ENCODE data around the gene ADARB2. TPM values are rescaled to one million over a fixed set of nuclear protein-coding genes. Genes with fewer than 3 reads are reported as not detected.
A peak's percentile ranks its signal among the peaks of the same experiment; 100 is the strongest.

The ADARB2 gene
- total and polyA plus RNA-seq, 3 donors from 2014 or later, result 8.5 to 13.0 (median 10.4) TPM

DNA sequence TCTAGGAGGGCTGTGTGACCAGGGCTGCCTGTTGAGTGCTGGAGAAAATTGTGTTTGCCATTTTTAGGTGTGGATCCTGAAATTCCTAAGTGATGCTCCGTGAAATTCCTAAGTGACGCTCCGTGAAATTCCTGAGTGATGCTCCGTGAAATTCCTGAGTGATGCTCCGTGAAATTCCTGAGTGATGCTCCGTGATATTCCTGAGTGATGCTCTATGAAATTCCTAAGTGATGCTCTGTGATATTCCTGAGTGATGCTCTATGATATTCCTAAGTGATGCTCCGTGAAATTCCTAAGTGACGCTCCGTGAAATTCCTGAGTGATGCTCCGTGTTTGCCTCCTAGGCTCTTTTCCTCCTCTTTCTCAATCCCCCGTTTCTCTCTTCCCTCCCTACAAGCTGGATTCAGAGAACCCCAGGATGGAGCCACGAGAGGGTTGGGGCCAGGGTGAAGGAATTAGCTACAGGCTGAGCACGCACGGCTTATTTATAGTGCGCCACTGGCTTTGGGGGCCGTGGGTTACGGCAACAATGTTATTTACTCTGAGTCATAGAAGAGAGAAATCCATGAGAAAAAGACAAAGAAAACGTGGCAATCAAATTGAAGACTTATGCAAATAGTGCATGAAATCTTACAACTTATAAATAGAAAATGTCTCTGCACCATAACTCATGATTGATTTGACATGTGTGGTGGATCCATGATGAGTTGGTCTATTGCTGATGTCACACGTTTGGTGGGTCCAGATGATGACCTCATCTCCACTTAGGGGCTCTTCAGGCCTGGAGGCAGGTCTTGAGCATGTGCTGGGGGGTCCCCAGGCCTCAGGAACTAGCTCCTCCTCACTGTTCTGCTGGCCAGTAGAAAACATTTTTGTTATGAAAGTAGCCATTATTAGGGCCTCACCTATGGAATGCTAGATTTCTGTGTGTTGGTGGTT is 456.6 kb downstream of the ADARB2 start:
- TF ChIP-seq CTCF (IDR thresholded peaks at IDR 0.05), result no peak
- no peak for TF ChIP-seq POLR2A (IDR thresholded peaks at IDR 0.05)
- H3K9me3 ChIP-seq, result no peaks in the 10 kb centered on the region
- no peak for DNase-seq
- no peaks in the 10 kb centered on the region for H3K4me1 ChIP-seq
- intact Hi-C loops (cut with DNase I; ENCODE audit: low total_unique reads), result no loop called here
- no peak overlapping the region for H3K27ac ChIP-seq
- H3K36me3 ChIP-seq (ENCODE audit: low read depth, missing control alignments), result no peaks in the 10 kb centered on the region
- H3K4me3 ChIP-seq, result no peak overlapping the region
- H3K27me3 ChIP-seq, result no peaks in the 10 kb centered on the region
- 83 to 90% methylated on average over 19 of the region's 19 CpGs for WGBS, 2 donors

DNA sequence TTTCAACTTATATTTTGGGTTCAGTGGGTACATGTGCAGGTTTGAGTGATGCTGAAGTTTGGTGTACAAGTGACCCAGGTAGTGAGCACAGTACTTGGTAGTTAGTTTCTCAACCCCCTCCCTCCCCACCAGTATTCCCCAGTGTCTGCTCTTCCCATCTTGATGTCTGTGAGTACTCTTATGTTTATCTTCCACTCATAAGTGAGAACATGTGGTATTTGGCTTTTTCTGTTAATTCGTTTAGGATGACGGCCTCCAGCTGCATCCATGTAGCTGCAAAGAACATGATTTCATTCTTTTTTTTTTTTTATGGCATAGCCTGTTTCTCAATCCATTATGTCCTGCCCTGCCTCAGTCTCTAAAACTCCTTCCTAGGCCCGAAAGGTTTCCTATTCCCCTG is 459.0 kb downstream of the ADARB2 start:
- no peaks in the 10 kb centered on the region for H3K27me3 ChIP-seq
- peaks cover 12% of the 10 kb centered on the region for H3K4me1 ChIP-seq
- no peak overlapping the region for H3K27ac ChIP-seq
- TF ChIP-seq CTCF (IDR thresholded peaks at IDR 0.05) (no peak), POLR2A (IDR thresholded peaks at IDR 0.05) (no peak)
- H3K4me3 ChIP-seq, result no peak overlapping the region
- H3K9me3 ChIP-seq, result no peaks in the 10 kb centered on the region
- WGBS, 2 donors, result 69 to 72% methylated on average over 3 of the region's 3 CpGs
- DNase-seq, result no peak
- no peaks in the 10 kb centered on the region for H3K36me3 ChIP-seq (ENCODE audit: low read depth, missing control alignments)
- intact Hi-C loops (cut with DNase I; ENCODE audit: low total_unique reads), result no loop called here

- no peak overlapping the region for H3K4me3 ChIP-seq
- intact Hi-C loops (cut with DNase I; ENCODE audit: low total_unique reads), result no loop called here
- WGBS, 2 donors, result 69 to 73% methylated on average over 10 to 17 of the region's 17 CpGs
- no peak for TF ChIP-seq CTCF (IDR thresholded peaks at IDR 0.05)
- TF ChIP-seq POLR2A (IDR thresholded peaks at IDR 0.05), result no peak
- no peaks in the 10 kb centered on the region for H3K36me3 ChIP-seq (ENCODE audit: low read depth, missing control alignments)
- DNase-seq, result no peak
- H3K27me3 ChIP-seq, result no peaks in the 10 kb centered on the region
- H3K4me1 ChIP-seq, result peaks cover 12% of the 10 kb centered on the region
- H3K9me3 ChIP-seq, result no peaks in the 10 kb centered on the region
- H3K27ac ChIP-seq, result peak overlapping the region; percentile 25 to 69
These were observed 462.4 kb downstream of the ADARB2 start for GRCh38 chr10:1274701-1275544.

GRCh38 chr10:1274111-1274661 is 463.1 kb downstream of the ADARB2 start:
- peaks cover 12% of the 10 kb centered on the region for H3K4me1 ChIP-seq
- no peak overlapping the region for H3K4me3 ChIP-seq
- DNase-seq, result peak; percentile 67
- H3K36me3 ChIP-seq (ENCODE audit: low read depth, missing control alignments), result no peaks in the 10 kb centered on the region
- intact Hi-C loops (cut with DNase I; ENCODE audit: low total_unique reads), result no loop called here
- no peaks in the 10 kb centered on the region for H3K9me3 ChIP-seq
- WGBS, 2 donors, result 38 to 63% methylated on average over 3 to 13 of the region's 13 CpGs
- H3K27me3 ChIP-seq, result no peaks in the 10 kb centered on the region
- peak overlapping the region; percentile 25 to 69 for H3K27ac ChIP-seq
- no peak for TF ChIP-seq CTCF (IDR thresholded peaks at IDR 0.05)
- no peak for TF ChIP-seq POLR2A (IDR thresholded peaks at IDR 0.05)

All from testis (tissue), 3 donors.